Mesothelial cell of epicardium (in vitro differentiated cells): ENCODE measurements around the gene PPP1CB. TPM values are rescaled to one million over a fixed set of nuclear protein-coding genes. Genes with fewer than 3 reads are reported as not detected.

Experiments
- DNase-seq, 2 experiments: peaks; one replicate each; pipeline ENCODE4 v3.0.0; 2021; ENCODE audit warnings: low spot score in 2 of 2; ENCODE audit not compliant: unreplicated experiment in 2 of 2
- H3K27ac Mint-ChIP-seq: 2 replicates; pipeline ENCODE4 v1.8.0; 2021; ENCODE audit warnings: mixed read lengths
- H3K27me3 Mint-ChIP-seq: 2 replicates; pipeline ENCODE4 v1.8.0; 2021; ENCODE audit warnings: low read depth, mixed read lengths
- H3K36me3 Mint-ChIP-seq: 2 replicates; pipeline ENCODE4 v1.8.0; 2021; ENCODE audit warnings: mixed read lengths
- H3K4me1 Mint-ChIP-seq: 2 replicates; pipeline ENCODE4 v1.8.0; 2021; ENCODE audit warnings: mixed read lengths
- H3K4me3 Mint-ChIP-seq: 2 replicates; pipeline ENCODE4 v1.8.0; 2021; ENCODE audit warnings: mild to moderate bottlenecking, moderate library complexity, mixed read lengths
- H3K9me3 Mint-ChIP-seq: 2 replicates; pipeline ENCODE4 v1.8.0; 2021; ENCODE audit warnings: mixed read lengths
- total RNA-seq: library from RNA; stranded (reverse); gene quantifications from 3 replicates; pipeline ENCODE4 v1.2.1, GENCODE V29; 2021
- TF ChIP-seq, protein P1 (sequence below): fragments of 200-600 bp; sonication (generic); IDR thresholded peaks from one replicate; pipeline ENCODE4 v1.5.0; 2021; ENCODE audit warnings: antibody characterized with exemption; ENCODE audit not compliant: unreplicated experiment

Gene PPP1CB
- total RNA-seq, 1 donor from 2014 or later, result 161 TPM

DNA sequence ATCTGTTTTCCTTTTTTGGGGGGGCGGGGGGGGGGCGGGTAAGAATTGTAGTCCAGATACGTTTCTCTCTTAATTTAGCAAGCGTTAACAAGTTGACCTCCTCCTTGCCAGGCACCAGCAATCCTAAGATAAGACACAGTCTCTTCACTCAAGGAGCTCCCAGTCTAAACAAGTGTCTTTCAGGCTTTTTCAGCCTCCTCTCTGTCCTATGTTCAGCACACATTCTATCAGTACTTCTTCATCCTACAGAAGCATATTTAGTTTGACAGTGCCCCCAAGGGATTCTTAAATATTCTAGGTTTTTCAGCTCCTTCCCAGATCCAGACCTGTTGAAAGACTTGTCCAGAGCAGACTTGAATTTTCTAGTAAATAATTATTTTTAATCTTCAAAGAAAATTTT lies 2.7 kb downstream of the PPP1CB start:
- Mint-ChIP-seq H3K4me3 (peak overlapping the region; percentile 46), H3K27me3 (no peaks in the 10 kb centered on the region), H3K9me3 (no peaks in the 10 kb centered on the region), H3K36me3 (no peaks in the 10 kb centered on the region), H3K27ac (peak overlapping the region; percentile 76), H3K4me1 (peaks cover 54% of the 10 kb centered on the region)
- TF ChIP-seq, protein P1, sequence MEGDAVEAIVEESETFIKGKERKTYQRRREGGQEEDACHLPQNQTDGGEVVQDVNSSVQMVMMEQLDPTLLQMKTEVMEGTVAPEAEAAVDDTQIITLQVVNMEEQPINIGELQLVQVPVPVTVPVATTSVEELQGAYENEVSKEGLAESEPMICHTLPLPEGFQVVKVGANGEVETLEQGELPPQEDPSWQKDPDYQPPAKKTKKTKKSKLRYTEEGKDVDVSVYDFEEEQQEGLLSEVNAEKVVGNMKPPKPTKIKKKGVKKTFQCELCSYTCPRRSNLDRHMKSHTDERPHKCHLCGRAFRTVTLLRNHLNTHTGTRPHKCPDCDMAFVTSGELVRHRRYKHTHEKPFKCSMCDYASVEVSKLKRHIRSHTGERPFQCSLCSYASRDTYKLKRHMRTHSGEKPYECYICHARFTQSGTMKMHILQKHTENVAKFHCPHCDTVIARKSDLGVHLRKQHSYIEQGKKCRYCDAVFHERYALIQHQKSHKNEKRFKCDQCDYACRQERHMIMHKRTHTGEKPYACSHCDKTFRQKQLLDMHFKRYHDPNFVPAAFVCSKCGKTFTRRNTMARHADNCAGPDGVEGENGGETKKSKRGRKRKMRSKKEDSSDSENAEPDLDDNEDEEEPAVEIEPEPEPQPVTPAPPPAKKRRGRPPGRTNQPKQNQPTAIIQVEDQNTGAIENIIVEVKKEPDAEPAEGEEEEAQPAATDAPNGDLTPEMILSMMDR, result no peak
- DNase-seq, result no peak

DNA sequence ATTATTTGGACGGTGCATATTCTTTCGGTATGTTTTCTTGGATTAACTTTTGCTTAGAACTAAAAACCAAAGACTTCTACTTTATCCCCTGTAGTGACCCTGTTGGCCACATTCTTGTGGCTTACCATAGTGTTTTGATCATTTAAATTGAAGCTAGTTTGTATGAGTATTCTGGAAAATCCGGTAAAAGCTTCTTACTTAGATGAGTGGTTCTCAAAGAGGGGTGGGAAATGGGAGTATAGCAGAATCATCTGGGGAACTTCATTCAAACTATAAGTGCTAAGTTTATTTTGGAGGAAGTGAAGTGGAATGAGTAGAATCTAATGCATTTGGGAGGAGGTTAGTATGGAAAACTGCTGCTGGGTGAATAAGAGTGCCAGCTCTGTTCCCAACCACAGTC lies 3.8 kb downstream of the PPP1CB start:
- Mint-ChIP-seq H3K4me3 (peak overlapping the region; percentile 2), H3K4me1 (peaks cover 47% of the 10 kb centered on the region), H3K27ac (peak overlapping the region; percentile 73)

DNA sequence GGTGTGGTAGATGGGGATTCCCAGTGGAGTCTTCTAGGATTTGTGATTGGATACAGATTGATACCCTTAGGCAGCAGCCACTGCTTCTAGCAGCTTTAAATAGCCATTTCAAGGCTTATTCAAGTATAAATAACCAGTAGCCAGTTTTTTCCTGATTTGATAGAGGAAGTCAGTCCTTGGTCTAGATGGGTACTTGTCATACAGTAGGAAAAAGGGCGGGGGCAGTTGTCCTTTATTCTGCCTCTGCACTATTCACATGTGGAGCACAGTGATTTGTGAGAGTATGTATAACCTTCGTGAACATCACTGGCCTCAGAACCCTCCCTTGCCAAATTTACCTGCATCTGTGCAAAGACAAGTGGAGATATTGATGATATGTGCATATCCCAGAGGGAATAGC lies 6.8 kb downstream of the PPP1CB start:
- no peaks in the 10 kb centered on the region for H3K36me3 Mint-ChIP-seq
- TF ChIP-seq, protein P1, result no peak
- H3K27ac Mint-ChIP-seq, result no peak overlapping the region
- H3K4me3 Mint-ChIP-seq, result no peak overlapping the region
- peaks cover 46% of the 10 kb centered on the region for H3K4me1 Mint-ChIP-seq
- no peaks in the 10 kb centered on the region for H3K27me3 Mint-ChIP-seq
- H3K9me3 Mint-ChIP-seq, result no peaks in the 10 kb centered on the region
- DNase-seq, result no peak

More for the DNA sequence above, 3.8 kb downstream of the PPP1CB start:
- Mint-ChIP-seq H3K9me3 (no peaks in the 10 kb centered on the region), H3K27me3 (no peaks in the 10 kb centered on the region), H3K36me3 (no peaks in the 10 kb centered on the region)
- DNase-seq, result no peak
- TF ChIP-seq, protein P1, result no peak

DNA sequence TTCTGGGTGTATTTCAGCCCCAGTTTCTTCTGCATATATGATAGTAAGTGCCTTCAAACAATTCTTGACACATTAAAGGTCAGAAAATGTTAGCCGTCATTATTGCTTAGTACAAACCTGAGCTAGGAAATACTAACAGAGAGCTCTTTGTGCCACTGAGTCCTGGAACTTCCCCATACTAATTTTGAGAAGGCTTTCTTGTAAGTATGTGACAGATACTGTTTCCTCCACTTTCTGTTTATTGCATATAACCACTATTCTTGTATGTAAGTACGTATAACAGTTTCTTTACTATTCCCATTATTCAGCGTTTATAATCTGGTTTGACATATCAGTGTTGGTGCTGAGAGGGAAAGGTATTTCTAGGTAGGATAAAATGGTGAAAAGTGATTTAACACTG lies 9.8 kb downstream of the PPP1CB start:
- no peaks in the 10 kb centered on the region for H3K27me3 Mint-ChIP-seq
- TF ChIP-seq, protein P1, result no peak
- no peak overlapping the region for H3K4me3 Mint-ChIP-seq
- no peaks in the 10 kb centered on the region for H3K9me3 Mint-ChIP-seq
- no peaks in the 10 kb centered on the region for H3K36me3 Mint-ChIP-seq
- H3K27ac Mint-ChIP-seq, result no peak overlapping the region
- no peak for DNase-seq
- peaks cover 49% of the 10 kb centered on the region for H3K4me1 Mint-ChIP-seq

DNA sequence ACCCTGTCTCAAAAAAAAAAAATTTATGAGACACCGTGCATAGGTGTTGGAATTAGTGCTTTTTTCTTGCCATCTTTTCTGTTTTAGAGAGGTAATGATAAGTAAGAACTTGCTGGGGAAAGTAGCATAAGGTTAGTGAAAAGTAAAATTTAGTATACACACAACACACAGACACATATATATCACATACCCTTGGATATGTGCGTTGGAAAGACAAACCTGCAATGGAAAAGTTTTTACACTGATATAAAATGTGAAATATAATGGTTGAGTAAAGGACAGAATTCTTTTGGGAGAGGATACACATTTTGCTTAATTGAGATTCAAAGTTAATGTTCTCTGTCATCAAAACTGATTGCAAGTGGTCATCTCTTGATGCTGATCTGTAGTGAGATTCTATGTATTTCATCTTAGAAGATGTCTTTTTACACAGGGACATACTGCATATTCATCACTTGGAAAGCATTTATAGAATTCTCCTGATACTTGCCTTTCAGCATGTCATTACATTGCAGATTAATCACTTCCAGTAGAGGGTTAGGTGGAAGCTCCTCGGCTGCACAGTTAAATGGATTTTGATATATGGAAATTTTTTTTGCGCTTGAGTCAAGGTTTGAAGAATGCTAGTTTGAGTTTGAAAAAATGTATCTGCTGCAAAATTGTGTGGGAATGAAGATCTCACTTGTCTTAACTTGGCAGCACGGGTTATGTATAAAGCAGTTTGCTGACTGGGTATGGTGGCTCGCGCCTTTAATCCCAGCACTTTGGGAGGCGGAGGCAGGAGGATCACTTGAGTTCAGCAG lies 13.5 kb downstream of the PPP1CB start:
- TF ChIP-seq, protein P1, result no peak
- peaks cover 16% of the 10 kb centered on the region for H3K9me3 Mint-ChIP-seq
- peaks cover 19% of the 10 kb centered on the region for H3K36me3 Mint-ChIP-seq
- DNase-seq, result no peak
- H3K27me3 Mint-ChIP-seq, result no peaks in the 10 kb centered on the region
- peaks cover 31% of the 10 kb centered on the region for H3K4me1 Mint-ChIP-seq
- peak overlapping the region; percentile 11 for H3K27ac Mint-ChIP-seq
- no peak overlapping the region for H3K4me3 Mint-ChIP-seq
